ENCODE data around the gene HDLBP. TPM values are rescaled to one million over a fixed set of nuclear protein-coding genes. Genes with fewer than 3 reads are reported as not detected.
"Not testable (repeated sequence)": the region's sequence is repeated elsewhere in the genome, so short reads cannot be mapped to it uniquely, and the experiment has no call there.

HDLBP gene
- total RNA-seq, 2 experiments from 2014 or later, result 170 to 176 TPM

DNA sequence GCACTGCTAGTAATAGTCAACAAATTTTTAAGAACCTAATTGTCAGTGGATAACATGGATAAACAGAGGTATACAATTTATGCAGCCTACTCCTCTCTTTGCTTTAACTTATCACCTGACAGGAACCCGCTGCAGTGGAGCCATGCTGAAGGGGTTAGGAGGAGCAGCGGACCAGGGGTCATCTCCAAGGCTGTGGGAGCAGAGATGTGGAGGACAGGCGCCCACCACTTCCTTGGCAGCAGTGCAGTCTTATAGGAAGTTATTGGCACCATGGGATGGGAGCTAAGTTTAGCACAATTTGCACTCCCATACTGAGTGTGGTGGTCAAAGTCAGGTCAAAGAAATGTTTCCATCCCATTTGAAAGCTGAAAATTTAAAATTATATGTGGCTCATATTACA lies 35.6 kb downstream of the HDLBP start:
- BruUV-seq (replicated peaks), result no TSS peak
- Histone ChIP-seq H3K27ac (ENCODE audit: low read depth, low read length, poor library complexity, severe bottlenecking) (no peak overlapping the region), H2AFZ (ENCODE audit: low read length) (no peak overlapping the region), H3K9me2 (ENCODE audit: insufficient read depth, low read length) (no peaks in the 10 kb centered on the region), H3K4me2 (ENCODE audit: low read length) (no peak overlapping the region), H3K79me2 (ENCODE audit: insufficient read depth, low read depth, low read length) (peaks cover 33% of the 10 kb centered on the region; the same call in 1 of the 2 replicates), H3K9me3 (ENCODE audit: low read length) (no peaks in the 10 kb centered on the region), H3K4me3 (ENCODE audit: low read depth, low read length, poor library complexity, severe bottlenecking) (no peak overlapping the region), H3K4me1 (ENCODE audit: insufficient read depth, low read length, poor library complexity, severe bottlenecking) (peaks cover 9% of the 10 kb centered on the region), H3K36me3 (ENCODE audit: insufficient read depth, low read length) (peaks cover 2% of the 10 kb centered on the region; the same call in 1 of the 2 replicates), H4K20me1 (ENCODE audit: insufficient read depth, low read length) (peaks cover 7% of the 10 kb centered on the region)
- intact Hi-C loops (cut with micrococcal nuclease; ENCODE audit: unreplicated experiment), result no loop called here
- POLR2A ChIA-PET, result interaction anchor here (1.0 to 1.6 kb wide), 3 partner anchors 13 to 22 kb away, joined by 3 to 5 read pairs (median 4); no protein-coding TSS in a partner anchor
- CTCF ChIA-PET (ENCODE audit: unreplicated experiment), result interaction anchor here (0.5 kb wide), 1 partner anchor 740 kb away, joined by 3 read pairs; no protein-coding TSS in a partner anchor
- no peak for TF ChIP-seq EZH2phosphoT487 (IDR thresholded peaks at IDR 0.05; ENCODE audit: borderline replicate concordance, low read depth, low read length)
- TF ChIP-seq, protein P1, sequence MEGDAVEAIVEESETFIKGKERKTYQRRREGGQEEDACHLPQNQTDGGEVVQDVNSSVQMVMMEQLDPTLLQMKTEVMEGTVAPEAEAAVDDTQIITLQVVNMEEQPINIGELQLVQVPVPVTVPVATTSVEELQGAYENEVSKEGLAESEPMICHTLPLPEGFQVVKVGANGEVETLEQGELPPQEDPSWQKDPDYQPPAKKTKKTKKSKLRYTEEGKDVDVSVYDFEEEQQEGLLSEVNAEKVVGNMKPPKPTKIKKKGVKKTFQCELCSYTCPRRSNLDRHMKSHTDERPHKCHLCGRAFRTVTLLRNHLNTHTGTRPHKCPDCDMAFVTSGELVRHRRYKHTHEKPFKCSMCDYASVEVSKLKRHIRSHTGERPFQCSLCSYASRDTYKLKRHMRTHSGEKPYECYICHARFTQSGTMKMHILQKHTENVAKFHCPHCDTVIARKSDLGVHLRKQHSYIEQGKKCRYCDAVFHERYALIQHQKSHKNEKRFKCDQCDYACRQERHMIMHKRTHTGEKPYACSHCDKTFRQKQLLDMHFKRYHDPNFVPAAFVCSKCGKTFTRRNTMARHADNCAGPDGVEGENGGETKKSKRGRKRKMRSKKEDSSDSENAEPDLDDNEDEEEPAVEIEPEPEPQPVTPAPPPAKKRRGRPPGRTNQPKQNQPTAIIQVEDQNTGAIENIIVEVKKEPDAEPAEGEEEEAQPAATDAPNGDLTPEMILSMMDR (conservative IDR thresholded peaks at IDR 0.05; ENCODE audit: low read length), result no peak
- no peak for DNase-seq (ENCODE audit: low spot score)

DNA sequence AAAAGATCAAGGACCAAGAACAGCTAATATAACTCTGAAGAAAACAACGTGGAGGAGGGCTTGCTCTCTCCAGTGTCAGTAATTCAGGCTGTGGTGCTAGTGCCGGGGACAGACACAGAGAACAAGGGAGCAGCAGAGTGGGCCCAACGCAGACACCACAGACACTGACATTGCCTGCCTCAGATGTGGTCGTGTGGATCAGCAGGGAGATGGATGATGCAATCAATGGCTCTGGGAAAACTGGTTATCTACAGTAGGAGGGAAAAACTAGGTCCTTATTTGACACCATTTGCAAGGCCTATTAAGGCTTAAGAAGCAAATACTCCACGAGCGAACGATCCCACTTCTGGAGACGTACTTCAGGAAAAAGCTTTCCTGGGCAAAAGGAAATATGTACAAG lies 36.1 kb downstream of the HDLBP start:
- no peak for DNase-seq (ENCODE audit: low spot score)
- Histone ChIP-seq H3K4me3 (ENCODE audit: low read depth, low read length, poor library complexity, severe bottlenecking) (no peak overlapping the region), H3K79me2 (ENCODE audit: insufficient read depth, low read depth, low read length) (peaks cover 33% of the 10 kb centered on the region; the same call in 1 of the 2 replicates), H3K27ac (ENCODE audit: low read depth, low read length, poor library complexity, severe bottlenecking) (no peak overlapping the region), H2AFZ (ENCODE audit: low read length) (no peak overlapping the region), H3K9me2 (ENCODE audit: insufficient read depth, low read length) (no peaks in the 10 kb centered on the region), H4K20me1 (ENCODE audit: insufficient read depth, low read length) (peaks cover 7% of the 10 kb centered on the region), H3K4me1 (ENCODE audit: insufficient read depth, low read length, poor library complexity, severe bottlenecking) (peaks cover 9% of the 10 kb centered on the region), H3K9me3 (ENCODE audit: low read length) (no peaks in the 10 kb centered on the region), H3K36me3 (ENCODE audit: insufficient read depth, low read length) (0 out of 2 replicates have a peak, but pooled peaks cover under 1% of the 10 kb centered on the region), H3K4me2 (ENCODE audit: low read length) (no peak overlapping the region)
- CTCF ChIA-PET (ENCODE audit: unreplicated experiment), result interaction anchor here (0.5 kb wide), 1 partner anchor 740 kb away, joined by 3 read pairs; no protein-coding TSS in a partner anchor
- no peak for TF ChIP-seq EZH2phosphoT487 (IDR thresholded peaks at IDR 0.05; ENCODE audit: borderline replicate concordance, low read depth, low read length)
- TF ChIP-seq, protein P1 (conservative IDR thresholded peaks at IDR 0.05; ENCODE audit: low read length), result no peak
- BruUV-seq (replicated peaks), result no TSS peak
- intact Hi-C loops (cut with micrococcal nuclease; ENCODE audit: unreplicated experiment), result no loop called here
- POLR2A ChIA-PET, result interaction anchor here (1.0 to 1.6 kb wide), 3 partner anchors 13 to 22 kb away, joined by 3 to 5 read pairs (median 4); no protein-coding TSS in a partner anchor

GRCh38 chr2:241278306-241278705 lies 37.2 kb downstream of the HDLBP start:
- CTCF ChIA-PET (ENCODE audit: unreplicated experiment); H3K9me2 ChIP-seq (ENCODE audit: insufficient read depth, low read length); BruUV-seq (replicated peaks); H3K36me3 ChIP-seq (ENCODE audit: insufficient read depth, low read length); H2AFZ ChIP-seq (ENCODE audit: low read length); DNase-seq (ENCODE audit: low spot score); intact Hi-C loops (cut with micrococcal nuclease; ENCODE audit: unreplicated experiment); H3K9me3 ChIP-seq (ENCODE audit: low read length); H3K4me2 ChIP-seq (ENCODE audit: low read length); H3K4me1 ChIP-seq (ENCODE audit: insufficient read depth, low read length, poor library complexity, severe bottlenecking); H3K27ac ChIP-seq (ENCODE audit: low read depth, low read length, poor library complexity, severe bottlenecking); H3K4me3 ChIP-seq (ENCODE audit: low read depth, low read length, poor library complexity, severe bottlenecking): not testable (repeated sequence)
- POLR2A ChIA-PET, result interaction anchor here (1.6 kb wide), 1 partner anchor 14 kb away, joined by 5 read pairs; no protein-coding TSS in a partner anchor
- peaks cover 13% of the 10 kb centered on the region for H4K20me1 ChIP-seq (ENCODE audit: insufficient read depth, low read length)
- H3K79me2 ChIP-seq (ENCODE audit: insufficient read depth, low read depth, low read length), result peaks cover 33% of the 10 kb centered on the region; the same call in 1 of the 2 replicates
